H9 (cell line): ENCODE data around the gene TFAP2A. TPM values are rescaled to one million over a fixed set of nuclear protein-coding genes. Genes with fewer than 3 reads are reported as not detected.

Source experiments
- DNase-seq: peaks from one replicate; pipeline ENCODE4 v3.0.0-alpha.2; 2017
- H2AFZ ChIP-seq: one replicate; pipeline ENCODE4 v1.6.1; 2013; ENCODE audit warnings: mild to moderate bottlenecking, low read length, control low read depth, moderate library complexity
- H2AK5ac ChIP-seq: 2 replicates; pipeline ENCODE4 v1.6.1; 2013; ENCODE audit warnings: low read length, control low read depth, mixed read lengths; ENCODE audit not compliant: insufficient read length
- H2BK120ac ChIP-seq: one replicate; pipeline ENCODE4 v1.6.1; 2013; ENCODE audit warnings: low read depth, mild to moderate bottlenecking, low read length, control low read depth, inconsistent platforms; ENCODE audit not compliant: poor library complexity, severe bottlenecking
- H2BK12ac ChIP-seq: 2 replicates; pipeline ENCODE4 v1.6.1; 2013; ENCODE audit warnings: low read length, control low read depth, mixed read lengths, low read depth; ENCODE audit not compliant: insufficient read length
- H2BK15ac ChIP-seq: 2 replicates; pipeline ENCODE4 v1.6.1; 2013; ENCODE audit warnings: low read depth, low read length, control low read depth
- H2BK20ac ChIP-seq: one replicate; pipeline ENCODE4 v1.6.1; 2013; ENCODE audit warnings: low read depth, mild to moderate bottlenecking, low read length, control low read depth, inconsistent platforms; ENCODE audit not compliant: poor library complexity, severe bottlenecking
- H2BK5ac ChIP-seq: 2 replicates; pipeline ENCODE4 v1.6.1; 2013; ENCODE audit warnings: low read length, control low read depth, mixed read lengths; ENCODE audit not compliant: insufficient read length
- H3K14ac ChIP-seq: 2 replicates; pipeline ENCODE4 v1.6.1; 2013; ENCODE audit warnings: low read length, control low read depth; ENCODE audit not compliant: insufficient read depth
- H3K18ac ChIP-seq: 2 replicates; pipeline ENCODE4 v1.6.1; 2013; ENCODE audit warnings: low read depth, mild to moderate bottlenecking, mixed read lengths, low read length, control low read depth; ENCODE audit not compliant: insufficient read length
- H3K23ac ChIP-seq: 2 replicates; pipeline ENCODE4 v1.6.1; 2013; ENCODE audit warnings: low read length, control low read depth, mixed read lengths, low read depth; ENCODE audit not compliant: insufficient read length
- H3K23me2 ChIP-seq: 2 replicates; pipeline ENCODE4 v1.6.1; 2013; ENCODE audit warnings: low read depth, mild to moderate bottlenecking, mixed read lengths, low read length, control low read depth; ENCODE audit not compliant: insufficient read length, poor library complexity, severe bottlenecking
- H3K27ac ChIP-seq: 2 replicates; pipeline ENCODE4 v1.5.1; 2013; ENCODE audit warnings: low read length, control low read depth, mixed read lengths, low read depth; ENCODE audit not compliant: insufficient read length
- H3K27me3 ChIP-seq: 2 replicates; pipeline ENCODE4 v1.6.1; 2013; ENCODE audit warnings: low read length, control low read depth, inconsistent platforms; ENCODE audit not compliant: insufficient read depth
- H3K4ac ChIP-seq: 2 replicates; pipeline ENCODE4 v1.6.1; 2013; ENCODE audit warnings: low read depth, mild to moderate bottlenecking, control low read depth, inconsistent platforms, low read length, moderate library complexity
- H3K4me1 ChIP-seq: 2 replicates; pipeline ENCODE4 v1.6.1; 2013; ENCODE audit warnings: low read length, control low read depth, inconsistent platforms; ENCODE audit not compliant: insufficient read depth
- H3K4me2 ChIP-seq: 2 replicates; pipeline ENCODE4 v1.6.1; 2013; ENCODE audit warnings: low read length, control low read depth, mixed read lengths; ENCODE audit not compliant: insufficient read length, insufficient read depth
- H3K56ac ChIP-seq: 2 replicates; pipeline ENCODE4 v1.6.1; 2013; ENCODE audit warnings: low read depth, mild to moderate bottlenecking, mixed read lengths, low read length, control low read depth; ENCODE audit not compliant: insufficient read length
- H3K79me1 ChIP-seq: 2 replicates; pipeline ENCODE4 v1.6.1; 2013; ENCODE audit warnings: low read depth, mild to moderate bottlenecking, moderate library complexity, low read length, control low read depth, inconsistent platforms; ENCODE audit not compliant: insufficient read depth, poor library complexity, severe bottlenecking
- H3K79me2 ChIP-seq: 2 replicates; pipeline ENCODE4 v1.6.1; 2013; ENCODE audit warnings: low read length, control low read depth, inconsistent platforms; ENCODE audit not compliant: insufficient read depth
- H3K9ac ChIP-seq: 2 replicates; pipeline ENCODE4 v1.6.1; 2013; ENCODE audit warnings: low read length, control low read depth, mixed read lengths; ENCODE audit not compliant: insufficient read length; ENCODE audit errors: extremely low read depth
- H3K9me3 ChIP-seq: one replicate; pipeline ENCODE4 v1.6.1; 2013; ENCODE audit warnings: low read depth, low read length, inconsistent platforms; ENCODE audit not compliant: control insufficient read depth
- H3T11ph ChIP-seq: one replicate; pipeline ENCODE4 v1.6.1; 2013; ENCODE audit warnings: mild to moderate bottlenecking, low read length, control low read depth, inconsistent platforms
- H4K20me1 ChIP-seq: one replicate; pipeline ENCODE4 v1.6.1; 2013; ENCODE audit not compliant: control insufficient read depth, insufficient read length, insufficient read depth
- H4K5ac ChIP-seq: 2 replicates; pipeline ENCODE4 v1.6.1; 2013; ENCODE audit warnings: low read depth, mild to moderate bottlenecking, mixed read lengths, low read length, control low read depth; ENCODE audit not compliant: insufficient read length
- H4K8ac ChIP-seq: replicated peaks from 2 replicates; pipeline ENCODE4 v1.6.1; 2013; ENCODE audit warnings: low read length, control low read depth, mixed read lengths, low read depth; ENCODE audit not compliant: insufficient read length
- H4K91ac ChIP-seq: 2 replicates; pipeline ENCODE4 v1.6.1; 2013; ENCODE audit warnings: low read depth, mild to moderate bottlenecking, moderate library complexity, mixed read lengths, low read length, control low read depth; ENCODE audit not compliant: insufficient read length
- H3K27ac Mint-ChIP-seq, 3 experiments: 2 replicates in 2 of 3; 3 replicates in 1 of 3; pipeline ENCODE4 v1.8.0; 2020 to 2021; ENCODE audit warnings: mixed read lengths in 3 of 3, mild to moderate bottlenecking in 1 of 3, moderate library complexity in 1 of 3
- H3K27me3 Mint-ChIP-seq: 2 replicates; pipeline ENCODE4 v1.8.0; 2021; ENCODE audit warnings: low read depth, mild to moderate bottlenecking, moderate library complexity, mixed read lengths
- H3K36me3 Mint-ChIP-seq, 3 experiments: 2 replicates in 2 of 3; 3 replicates in 1 of 3; pipeline ENCODE4 v1.8.0; 2020 to 2021; ENCODE audit warnings: low read depth in 3 of 3, mixed read lengths in 3 of 3; ENCODE audit not compliant: insufficient read depth in 1 of 3
- H3K4me1 Mint-ChIP-seq, 2 experiments: 2 replicates each; pipeline ENCODE4 v1.8.0; 2020; ENCODE audit warnings: mixed read lengths in 2 of 2
- H3K4me3 Mint-ChIP-seq, 2 experiments: 2 replicates in 1 of 2; 3 replicates in 1 of 2; pipeline ENCODE4 v1.8.0; 2020 to 2021; ENCODE audit warnings: mild to moderate bottlenecking in 2 of 2, mixed read lengths in 2 of 2, moderate library complexity in 1 of 2
- H3K9me3 Mint-ChIP-seq, 2 experiments: 2 replicates in 1 of 2; 3 replicates in 1 of 2; pipeline ENCODE4 v1.8.0; 2020; ENCODE audit warnings: mild to moderate bottlenecking in 2 of 2, mixed read lengths in 2 of 2, moderate library complexity in 1 of 2
- WGBS: extraction: QIAGEN DNeasy Blood & Tissue Kit; methylation state at CpG from one replicate; pipeline ENCODE4 v1.1.7; 2013; ENCODE audit warnings: missing lambda C conversion rate, low lambda C conversion rate, mixed read lengths; ENCODE audit not compliant: insufficient read length; ENCODE audit errors: extremely low coverage; 5-methylcytosine and 5-hydroxymethylcytosine counted together
- total RNA-seq: library from RNA; stranded (reverse); gene quantifications from 2 replicates; pipeline ENCODE4 v1.2.1, GENCODE V29; 2021
- TF ChIP-seq, protein P1 (sequence below): fragments of 200-600 bp; sonication (generic); conservative IDR thresholded peaks from 3 replicates; pipeline ENCODE4 v1.8.0; 2021; ENCODE audit warnings: antibody characterized with exemption, mild to moderate bottlenecking

The TFAP2A gene
- total RNA-seq, 1 experiment from 2014 or later: 2.6 TPM

DNA sequence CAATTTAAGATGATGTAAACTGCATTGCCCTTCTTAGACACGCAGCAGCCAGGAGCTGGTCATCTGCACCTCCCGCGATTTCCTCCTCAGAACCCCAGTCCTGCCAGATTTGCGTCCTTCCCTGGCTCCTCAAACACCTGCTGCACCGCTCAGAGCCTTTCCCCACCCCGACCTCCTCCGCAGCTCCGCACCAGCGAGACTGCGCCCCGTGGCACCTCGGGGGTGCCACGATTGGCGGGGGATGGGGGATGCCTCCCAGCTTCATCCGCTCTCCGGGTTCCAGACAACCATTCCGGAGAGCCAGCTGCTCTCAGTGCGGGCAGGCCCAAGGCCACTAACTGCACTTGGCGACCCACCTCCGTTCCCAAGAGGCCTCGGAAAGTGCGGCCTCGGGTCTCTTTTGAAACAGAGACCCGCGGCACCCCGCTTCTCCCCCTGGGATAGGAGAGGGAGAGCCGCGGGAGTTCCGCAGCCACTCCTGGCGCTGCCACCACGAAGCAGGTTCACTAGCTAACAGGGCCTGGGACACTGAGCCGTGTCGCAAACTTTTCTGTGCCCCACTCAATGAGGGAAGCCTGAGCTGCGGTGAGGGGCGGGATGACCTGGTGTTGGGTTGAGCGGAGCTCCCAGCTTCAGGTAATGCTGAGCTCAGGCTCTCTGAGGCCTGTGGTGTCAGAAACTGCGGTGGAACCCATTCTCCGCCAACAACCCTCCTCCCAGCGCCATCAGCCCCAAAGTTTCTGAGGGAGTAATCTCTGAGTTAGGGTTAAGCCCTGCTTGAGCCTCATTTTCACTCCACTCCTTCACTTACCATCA is 7.3 kb upstream of the TFAP2A start:
- peaks cover 49 to 78% of the 10 kb centered on the region in 2 experiments for H3K4me1 Mint-ChIP-seq
- H3K79me1 ChIP-seq: no peaks in the 10 kb centered on the region

More for the DNA sequence above, 7.3 kb upstream of the TFAP2A start:
- H3K27ac Mint-ChIP-seq: no peak overlapping the region
- H3K23me2 ChIP-seq: peaks cover 8% of the 10 kb centered on the region
- H3K23ac ChIP-seq: no peak overlapping the region
- peaks cover 100% of the 10 kb centered on the region for H3K27me3 Mint-ChIP-seq
- no peak overlapping the region for H2AK5ac ChIP-seq
- DNase-seq: no peak
- no peak overlapping the region for H4K5ac ChIP-seq
- no peak overlapping the region for H3K18ac ChIP-seq
- no peak overlapping the region for H3T11ph ChIP-seq
- H2BK20ac ChIP-seq: no peak overlapping the region
- no peak overlapping the region for H4K8ac ChIP-seq
- H3K79me2 ChIP-seq: no peaks in the 10 kb centered on the region
- TF ChIP-seq, protein P1, sequence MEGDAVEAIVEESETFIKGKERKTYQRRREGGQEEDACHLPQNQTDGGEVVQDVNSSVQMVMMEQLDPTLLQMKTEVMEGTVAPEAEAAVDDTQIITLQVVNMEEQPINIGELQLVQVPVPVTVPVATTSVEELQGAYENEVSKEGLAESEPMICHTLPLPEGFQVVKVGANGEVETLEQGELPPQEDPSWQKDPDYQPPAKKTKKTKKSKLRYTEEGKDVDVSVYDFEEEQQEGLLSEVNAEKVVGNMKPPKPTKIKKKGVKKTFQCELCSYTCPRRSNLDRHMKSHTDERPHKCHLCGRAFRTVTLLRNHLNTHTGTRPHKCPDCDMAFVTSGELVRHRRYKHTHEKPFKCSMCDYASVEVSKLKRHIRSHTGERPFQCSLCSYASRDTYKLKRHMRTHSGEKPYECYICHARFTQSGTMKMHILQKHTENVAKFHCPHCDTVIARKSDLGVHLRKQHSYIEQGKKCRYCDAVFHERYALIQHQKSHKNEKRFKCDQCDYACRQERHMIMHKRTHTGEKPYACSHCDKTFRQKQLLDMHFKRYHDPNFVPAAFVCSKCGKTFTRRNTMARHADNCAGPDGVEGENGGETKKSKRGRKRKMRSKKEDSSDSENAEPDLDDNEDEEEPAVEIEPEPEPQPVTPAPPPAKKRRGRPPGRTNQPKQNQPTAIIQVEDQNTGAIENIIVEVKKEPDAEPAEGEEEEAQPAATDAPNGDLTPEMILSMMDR: no peak
- H3K4ac ChIP-seq: no peak overlapping the region
- no peak overlapping the region for H2AFZ ChIP-seq
- H2BK120ac ChIP-seq: no peak overlapping the region
- peaks cover 92% of the 10 kb centered on the region for H3K27me3 ChIP-seq
- no peaks in the 10 kb centered on the region for H3K9me3 ChIP-seq
- no peak overlapping the region for H3K56ac ChIP-seq
- no peaks in the 10 kb centered on the region; the same call in none of the 2 replicates for H3K4me1 ChIP-seq
- no peak overlapping the region for H3K4me2 ChIP-seq
- H3K9ac ChIP-seq: no peak overlapping the region
- H3K14ac ChIP-seq: no peak overlapping the region
- H2BK12ac ChIP-seq: no peak overlapping the region
- no peak overlapping the region for H4K91ac ChIP-seq
- no CpG with 5 or more reads among the region's 39 CpGs for WGBS
- H4K20me1 ChIP-seq: no peaks in the 10 kb centered on the region
- H2BK5ac ChIP-seq: no peak overlapping the region
- H3K4me3 Mint-ChIP-seq: peak overlapping the region in 1 of 2 experiments; percentile 42; a peak in 2 of 5 replicates
- no peak overlapping the region for H3K27ac ChIP-seq
- peaks cover 7 to 12% of the 10 kb centered on the region in 2 experiments for H3K9me3 Mint-ChIP-seq
- H2BK15ac ChIP-seq: no peak overlapping the region
- H3K36me3 Mint-ChIP-seq: no peaks in the 10 kb centered on the region
